Spleen (tissue), 7 donors: ENCODE data around the gene BICRA.

ENCODE experiments used
- CTCF ChIP-seq, 11 experiments: fragments of 200-600 bp in 7 of 11; fragments of 450-650 bp in 4 of 11; sonication (generic) in 4 of 11; IDR thresholded peaks in 8 of 11; conservative IDR thresholded peaks in 3 of 11; 1 replicate in 7 of 11; 2 replicates in 4 of 11; pipeline versions ENCODE4 v1.4.0 to v1.8.0; 2016 to 2021; ENCODE audit warnings: antibody characterized with exemption in 11 of 11, inconsistent platforms in 4 of 11, mild to moderate bottlenecking in 1 of 11
- POLR2A ChIP-seq, 3 donors: fragments of 450-650 bp; IDR thresholded peaks; one replicate each; pipeline ENCODE4 v1.5.1; 2017; ENCODE audit warnings: antibody characterized with exemption in 3 of 3, mild to moderate bottlenecking in 1 of 3
- donor health status: DM: no; HTN: no; CAD: no; lungs with moderate emphysema.
- donor health status: DM: no; HTN: no; CAD: no.
- donor health status: DM: no; HTN: no; CAD: no.

DNA sequence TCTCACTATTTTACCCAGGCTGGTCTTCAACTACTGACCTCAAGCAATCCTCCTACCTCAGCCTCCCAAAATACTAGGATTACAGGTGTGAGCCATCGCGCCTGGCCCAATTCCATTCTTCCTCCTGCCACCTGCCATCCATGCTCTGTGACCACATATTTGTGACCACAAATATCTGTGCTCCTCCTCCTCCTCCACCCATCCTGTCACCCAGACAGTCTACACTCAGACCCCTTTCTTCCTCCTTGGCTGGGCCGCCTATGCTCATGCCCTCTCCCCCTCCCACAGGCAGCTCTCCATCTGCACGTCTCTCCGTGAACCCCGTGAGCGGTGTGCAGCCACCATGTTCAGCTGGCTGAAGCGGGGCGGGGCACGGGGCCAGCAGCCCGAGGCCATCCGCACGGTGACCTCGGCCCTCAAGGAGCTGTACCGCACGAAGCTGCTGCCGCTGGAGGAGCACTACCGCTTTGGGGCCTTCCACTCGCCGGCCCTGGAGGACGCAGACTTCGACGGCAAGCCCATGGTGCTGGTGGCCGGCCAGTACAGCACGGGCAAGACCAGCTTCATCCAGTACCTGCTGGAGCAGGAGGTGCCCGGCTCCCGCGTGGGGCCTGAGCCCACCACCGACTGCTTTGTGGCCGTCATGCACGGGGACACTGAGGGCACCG, 107.5 kb downstream of the BICRA start:
- TF ChIP-seq CTCF (IDR thresholded peaks at IDR 0.05 in 8 of 11, conservative IDR thresholded peaks at IDR 0.05 in 3 of 11), result no peak
- no peak for TF ChIP-seq POLR2A (IDR thresholded peaks at IDR 0.05)
